ENCODE data around the gene MYO7B.

The MYO7B gene

GRCh38 chr2:127630864-127631540 lies 95.5 kb downstream of the MYO7B start:
- TF ChIP-seq CTCF (IDR thresholded peaks at IDR 0.05; ENCODE audit: low read depth, low read length) = no peak
- no peak overlapping the region for H3K4me3 ChIP-seq (ENCODE audit: low read depth, low read length)

DNA sequence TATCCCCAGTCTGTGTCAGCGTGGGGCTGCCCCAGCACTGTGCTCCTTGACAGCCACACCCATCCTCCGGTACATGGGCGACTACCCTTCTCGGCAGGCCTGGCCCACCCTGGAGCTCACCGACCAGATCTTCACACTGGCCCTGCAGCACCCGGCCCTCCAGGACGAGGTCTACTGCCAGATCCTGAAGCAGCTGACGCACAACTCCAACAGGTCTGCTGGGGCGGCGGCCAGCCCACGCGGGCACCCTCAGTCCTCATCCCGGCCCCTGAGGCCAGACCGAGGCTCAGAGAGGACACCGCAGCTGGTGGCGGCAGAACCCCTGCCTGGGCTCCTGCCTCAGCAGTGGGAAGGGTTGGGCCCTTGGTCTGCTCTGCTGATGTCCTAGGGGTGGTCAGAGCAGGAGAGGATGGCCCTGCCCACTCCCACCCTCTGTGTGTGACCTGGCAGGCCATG lies 96.1 kb downstream of the MYO7B start:
- H3K4me3 ChIP-seq (ENCODE audit: low read depth, low read length) = no peak overlapping the region
- TF ChIP-seq CTCF (IDR thresholded peaks at IDR 0.05; ENCODE audit: low read depth, low read length) = no peak

- no peak for TF ChIP-seq CTCF (IDR thresholded peaks at IDR 0.05; ENCODE audit: low read depth, low read length)
- no peak overlapping the region for H3K4me3 ChIP-seq (ENCODE audit: low read depth, low read length)
Measured at GRCh38 chr2:127631997-127632581, 96.6 kb downstream of the MYO7B start.

DNA sequence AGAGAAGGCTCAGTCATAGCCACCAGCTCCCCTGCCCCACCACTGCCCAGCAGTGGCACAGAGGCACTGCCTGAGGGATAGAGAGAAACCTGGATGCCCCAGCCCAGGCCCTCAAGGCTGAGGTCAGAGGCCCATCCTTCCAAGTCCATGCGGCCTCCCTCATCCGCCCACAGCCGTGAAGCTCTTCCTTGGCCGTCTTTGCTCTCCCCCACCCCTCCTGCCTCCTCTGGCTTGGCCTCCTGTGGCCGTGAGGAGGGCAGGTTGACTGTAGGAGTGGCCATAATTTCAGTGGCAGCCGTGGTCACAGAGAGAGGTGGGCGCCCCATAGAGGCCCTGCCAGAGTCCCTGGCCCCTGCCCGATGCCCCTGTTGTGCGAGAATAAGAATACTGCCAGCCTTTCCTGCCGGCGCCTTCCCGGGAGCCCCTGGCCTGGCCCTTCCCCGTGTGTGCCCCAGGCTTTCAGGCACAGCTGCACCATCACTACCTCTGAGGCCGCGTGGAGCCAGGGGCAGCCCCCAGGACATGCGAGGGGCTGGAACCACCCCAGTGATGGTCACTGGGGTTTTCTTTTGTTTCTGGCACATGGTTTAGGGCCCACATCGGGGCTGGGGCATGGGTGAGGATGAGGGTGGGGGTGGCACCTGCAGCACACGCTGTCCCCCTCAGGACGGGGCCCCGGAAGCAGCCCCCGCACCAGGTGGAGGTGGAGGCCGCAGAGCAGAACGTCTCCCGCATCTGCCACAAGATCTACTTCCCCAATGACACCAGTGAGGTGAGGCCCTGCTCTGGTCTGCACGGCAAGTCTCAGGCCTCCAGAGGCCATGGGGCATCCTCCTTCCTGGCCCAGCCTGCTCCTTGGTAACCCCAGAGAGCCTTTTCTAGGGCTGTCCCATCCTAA lies 97.4 kb downstream of the MYO7B start:
- H3K4me3 ChIP-seq (ENCODE audit: low read depth, low read length) = no peak overlapping the region
- no peak for TF ChIP-seq CTCF (IDR thresholded peaks at IDR 0.05; ENCODE audit: low read depth, low read length)

GRCh38 chr2:127633556-127634065 lies 98.1 kb downstream of the MYO7B start:
- H3K4me3 ChIP-seq (ENCODE audit: low read depth, low read length) = no peak overlapping the region
- TF ChIP-seq CTCF (IDR thresholded peaks at IDR 0.05; ENCODE audit: low read depth, low read length) = no peak

GRCh38 chr2:127634066-127634617 lies 98.7 kb downstream of the MYO7B start:
- TF ChIP-seq CTCF (IDR thresholded peaks at IDR 0.05; ENCODE audit: low read depth, low read length) = no peak
- no peak overlapping the region for H3K4me3 ChIP-seq (ENCODE audit: low read depth, low read length)

Data from WI38 (cell line).